GM12878 (cell line): ENCODE measurements around the gene PRPSAP2. TPM values are rescaled to one million over a fixed set of nuclear protein-coding genes. Genes with fewer than 3 reads are reported as not detected.

Experiments used
- ATAC-seq: fragments of 200-7000 bp; cut with Tn5 transposase; 3 replicates; pipeline ENCODE4 v1.9.1; 2020; ENCODE audit warnings: mild to moderate bottlenecking, moderate library complexity
- BruUV-seq: library from RNA; stranded (reverse); fragments of 400-500 nt; replicated peaks from 2 replicates; lab custom pipeline; 2021; lab: Mats Ljungman, UMichigan
- CTCF ChIA-PET: fragments of 300-600 bp; sonication (Branson Sonifier 250); formaldehyde crosslinking; extraction: SDS; loops from one replicate; lab custom pipeline; 2021; ENCODE audit warnings: inconsistent platforms; lab: Yijun Ruan, JAX
- POLR2A ChIA-PET: fragments of 350-600 bp; formaldehyde crosslinking; extraction: SDS; loops from one replicate; lab custom pipeline; 2021; ENCODE audit warnings: inconsistent platforms; lab: Charles Lee
- RAD21 ChIA-PET: fragments of 300-600 bp; sonication (Branson Sonifier 250); formaldehyde crosslinking; loops from one replicate; lab custom pipeline; 2023; ENCODE audit warnings: antibody characterized with exemption; ENCODE audit not compliant: unreplicated experiment; lab: Charles Lee
- SMC1A ChIA-PET: fragments of 300-600 bp; sonication (Branson Sonifier 250); formaldehyde crosslinking; loops from one replicate; lab custom pipeline; 2023; ENCODE audit not compliant: unreplicated experiment, uncharacterized antibody; lab: Charles Lee
- DNase-seq: peaks from one replicate; pipeline ENCODE4 v3.0.0-alpha.2; 2011; ENCODE audit warnings: low read depth, low spot score
- FAIRE-seq: peaks from 3 replicates; lab custom pipeline; 2011; peaks lifted over from hg19 to GRCh38; lab: Jason Lieb, UNC
- H2AFZ ChIP-seq: 2 replicates; pipeline ENCODE4 v1.6.0; 2011; ENCODE audit warnings: low read depth, low read length, control low read depth; ENCODE audit not compliant: control insufficient read depth
- H3K27ac ChIP-seq: 2 replicates; pipeline ENCODE4 v1.5.1; 2011; ENCODE audit warnings: control low read depth; ENCODE audit not compliant: control insufficient read depth, insufficient read depth
- H3K27me3 ChIP-seq, 2 experiments: replicated peaks in 1 of 2; 2 replicates each; pipeline versions ENCODE4 v1.6.0 to v1.6.1; 2011; ENCODE audit warnings: low read length in 1 of 2; ENCODE audit not compliant: control insufficient read depth in 2 of 2, insufficient read depth in 2 of 2
- H3K36me3 ChIP-seq, 2 experiments: 2 replicates each; pipeline ENCODE4 v1.5.1; 2011; ENCODE audit warnings: low read length in 1 of 2; ENCODE audit not compliant: control insufficient read depth in 2 of 2, insufficient read depth in 2 of 2
- H3K4me1 ChIP-seq: 2 replicates; pipeline ENCODE4 v1.6.1; 2011; ENCODE audit warnings: mild to moderate bottlenecking, low read length, moderate library complexity, mixed read lengths; ENCODE audit not compliant: control insufficient read depth, insufficient read depth
- H3K4me2 ChIP-seq: 2 replicates; pipeline ENCODE4 v1.6.0; 2011; ENCODE audit warnings: control low read depth; ENCODE audit not compliant: control insufficient read depth, insufficient read depth
- H3K4me3 ChIP-seq: fragments of 200-600 bp; sonication (generic); 2 replicates; pipeline ENCODE4 v1.5.1; 2016
- H3K79me2 ChIP-seq: 2 replicates; pipeline ENCODE4 v1.6.0; 2011; ENCODE audit warnings: low read length; ENCODE audit not compliant: control insufficient read depth, insufficient read depth
- H3K9ac ChIP-seq: 2 replicates; pipeline ENCODE4 v1.8.0; 2011; ENCODE audit warnings: low read length, control low read depth, mixed read lengths; ENCODE audit not compliant: control insufficient read depth, insufficient read depth
- H3K9me3 ChIP-seq: replicated peaks from 3 replicates; pipeline ENCODE4 v1.5.1; 2011; ENCODE audit warnings: mild to moderate bottlenecking, low read length; ENCODE audit not compliant: control insufficient read depth, insufficient read depth
- H4K20me1 ChIP-seq: 2 replicates; pipeline ENCODE4 v1.6.0; 2011; ENCODE audit not compliant: control insufficient read depth, insufficient read depth
- SP1 ChIP-seq: IDR thresholded peaks from one replicate; pipeline ENCODE4 v1.6.1; 2011; ENCODE audit warnings: low read depth, low read length
- TAF1 ChIP-seq: IDR thresholded peaks from 2 replicates; pipeline ENCODE4 v1.6.1; 2011; ENCODE audit warnings: mild to moderate bottlenecking, low read depth, low read length, borderline replicate concordance
- WGBS: methylation state at CpG from one replicate; pipeline ENCODE4 v1.1.6; 2016; ENCODE audit warnings: low lambda C conversion rate; ENCODE audit not compliant: insufficient replicate concordance, insufficient coverage; ENCODE audit errors: missing lambda C conversion rate; 5-methylcytosine and 5-hydroxymethylcytosine counted together
- in situ Hi-C: fragments of 300-500 bp; cut with MboI; formaldehyde crosslinking; loops from 9 replicates; pipeline ENCODE4 v1.14.3; 2018; ENCODE audit warnings: mixed read lengths
- intact Hi-C: fragments of 100-400 bp; cut with micrococcal nuclease; formaldehyde crosslinking; loops from one replicate; pipeline ENCODE4 v1.14.2; 2022; ENCODE audit not compliant: unreplicated experiment
- polyA plus RNA-seq, 11 experiments: library from polyadenylated mRNA; depleted of rRNA in 4 of 11; unstranded in 6 of 11; stranded (reverse) in 5 of 11; fragments of >200 nt; fragmentation: Nextera tagmentation in 4 of 11; fragmentation: Illumina TruSeq in 1 of 11; extraction: Ambion mirVana in 4 of 11; extraction: Trizol in 1 of 11; gene quantifications; 1 replicate in 1 of 11; 2 replicates in 10 of 11; pipeline versions ENCODE4 v1.2.1 to v1.2.3, GENCODE V29; 2011 to 2016; ENCODE audit warnings: inconsistent platforms in 2 of 11, missing spikeins in 2 of 11, low read depth in 1 of 11
- total RNA-seq, 4 experiments: library from RNA; depleted of rRNA in 3 of 4; stranded (reverse); fragments of >200 nt in 3 of 4; fragmentation: Illumina TruSeq in 1 of 4; extraction: Trizol in 1 of 4; gene quantifications; 2 replicates each; pipeline versions ENCODE4 v1.2.1 to v1.2.3, GENCODE V29; 2013 to 2021
- TF ChIP-seq, protein P1 (sequence below): fragments of 450-650 bp; IDR thresholded peaks from 2 replicates; pipeline ENCODE4 v1.6.1; 2016; ENCODE audit warnings: mild to moderate bottlenecking

Gene PRPSAP2
- total and polyA plus RNA-seq, 10 of the 15 experiments (the other 5 are each of a cell fraction or from before 2014, with no cell fraction given) = 33.2 to 102 (median 83.8) TPM

DNA sequence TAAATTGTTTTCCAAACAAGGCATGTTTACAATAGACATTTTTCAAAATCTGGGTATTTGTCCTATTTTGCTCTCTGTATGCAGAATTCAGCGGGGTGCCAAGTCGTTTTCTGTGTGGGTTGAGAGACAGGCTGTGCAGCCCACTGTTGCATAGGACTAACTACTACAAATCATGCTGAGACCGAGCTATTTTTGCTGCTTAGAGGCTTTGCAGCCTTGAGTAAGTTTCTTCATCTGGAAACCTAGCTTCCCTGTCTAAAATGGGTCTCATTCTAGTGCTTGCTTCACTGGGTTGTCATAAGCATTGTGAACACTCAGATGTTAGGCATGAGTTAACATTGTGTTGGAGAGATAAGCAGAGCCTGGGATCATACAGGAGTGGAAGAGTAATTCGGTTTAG lies 1.3 kb downstream of the PRPSAP2 start:
- Histone ChIP-seq H3K4me1 (peaks cover 13% of the 10 kb centered on the region), H3K27ac (peak overlapping the region; percentile 88), H3K36me3 (no peaks in the 10 kb centered on the region), H3K4me2 (peak overlapping the region; percentile 94), H3K27me3 (no peaks in the 10 kb centered on the region), H3K79me2 (peaks cover 49% of the 10 kb centered on the region), H4K20me1 (no peaks in the 10 kb centered on the region), H3K9ac (peak overlapping the region; percentile 90), H3K4me3 (peak overlapping the region; percentile 70), H3K9me3 (no peaks in the 10 kb centered on the region), H2AFZ (no peak overlapping the region)
- intact Hi-C loops (no loop called here), in situ Hi-C loops (loop anchor here (5.0 to 25.0 kb wide), 2 partner anchors 63 to 247 kb away; no protein-coding TSS in a partner anchor)
- TF ChIP-seq, protein P1, sequence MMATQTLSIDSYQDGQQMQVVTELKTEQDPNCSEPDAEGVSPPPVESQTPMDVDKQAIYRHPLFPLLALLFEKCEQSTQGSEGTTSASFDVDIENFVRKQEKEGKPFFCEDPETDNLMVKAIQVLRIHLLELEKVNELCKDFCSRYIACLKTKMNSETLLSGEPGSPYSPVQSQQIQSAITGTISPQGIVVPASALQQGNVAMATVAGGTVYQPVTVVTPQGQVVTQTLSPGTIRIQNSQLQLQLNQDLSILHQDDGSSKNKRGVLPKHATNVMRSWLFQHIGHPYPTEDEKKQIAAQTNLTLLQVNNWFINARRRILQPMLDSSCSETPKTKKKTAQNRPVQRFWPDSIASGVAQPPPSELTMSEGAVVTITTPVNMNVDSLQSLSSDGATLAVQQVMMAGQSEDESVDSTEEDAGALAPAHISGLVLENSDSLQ = 0 out of 2 replicates have a peak, but pooled peaks have one; percentile 15
- TF ChIP-seq SP1 (no peak), TAF1 (no peak)
- BruUV-seq = no TSS peak
- RAD21 ChIA-PET = interaction anchor here (0.8 to 4.3 kb wide), 8 partner anchors 9 to 96 kb away, joined by 3 to 28 read pairs (median 5); no protein-coding TSS in a partner anchor
- no peak for DNase-seq
- WGBS = 1% methylated on average over 4 of the region's 4 CpGs
- CTCF ChIA-PET = interaction anchor here (0.6 to 2.0 kb wide), 8 partner anchors 38 to 233 kb away, joined by 3 to 8 read pairs (median 5); no protein-coding TSS in a partner anchor
- POLR2A ChIA-PET = interaction anchor here (1.0 to 2.5 kb wide), 8 partner anchors 9 to 73 kb away, joined by 3 to 18 read pairs (median 5); no protein-coding TSS in a partner anchor
- no peak for FAIRE-seq
- SMC1A ChIA-PET = interaction anchor here (0.7 to 4.4 kb wide), 13 partner anchors 10 to 145 kb away, joined by 3 to 20 read pairs (median 5); partner anchors contain the start of gene FAM83G
- ATAC-seq = peak; percentile 6
